GM12873 (cell line): ENCODE measurements around the gene CAMSAP3.

Source experiments
- CTCF ChIP-seq: IDR thresholded peaks from 2 replicates; pipeline ENCODE4 v1.5.1; 2012; ENCODE audit warnings: low read depth, mild to moderate bottlenecking, moderate library complexity, low read length, control low read depth; ENCODE audit not compliant: insufficient read depth; ENCODE audit errors: missing control alignments

The CAMSAP3 gene

GRCh38 chr19:7552781-7553180 is 42.9 kb upstream of the CAMSAP3 start:
- no peak for TF ChIP-seq CTCF

DNA sequence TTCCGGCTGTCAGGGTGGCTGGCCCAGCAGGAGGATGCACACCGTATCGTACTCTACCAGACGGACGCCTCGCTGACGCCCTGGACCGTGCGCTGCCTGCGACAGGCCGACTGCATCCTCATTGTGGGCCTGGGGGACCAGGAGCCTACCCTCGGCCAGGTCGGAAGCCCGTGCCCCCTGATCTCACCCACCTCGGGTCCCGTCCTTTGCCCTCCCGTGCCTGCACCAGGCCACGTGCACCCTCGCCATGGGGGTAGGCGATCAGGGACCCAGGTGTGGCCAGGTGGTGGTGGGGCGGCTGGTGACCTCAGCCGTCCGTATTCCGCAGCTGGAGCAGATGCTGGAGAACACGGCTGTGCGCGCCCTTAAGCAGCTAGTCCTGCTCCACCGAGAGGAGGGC is 41.1 kb upstream of the CAMSAP3 start:
- TF ChIP-seq CTCF, result no peak

DNA sequence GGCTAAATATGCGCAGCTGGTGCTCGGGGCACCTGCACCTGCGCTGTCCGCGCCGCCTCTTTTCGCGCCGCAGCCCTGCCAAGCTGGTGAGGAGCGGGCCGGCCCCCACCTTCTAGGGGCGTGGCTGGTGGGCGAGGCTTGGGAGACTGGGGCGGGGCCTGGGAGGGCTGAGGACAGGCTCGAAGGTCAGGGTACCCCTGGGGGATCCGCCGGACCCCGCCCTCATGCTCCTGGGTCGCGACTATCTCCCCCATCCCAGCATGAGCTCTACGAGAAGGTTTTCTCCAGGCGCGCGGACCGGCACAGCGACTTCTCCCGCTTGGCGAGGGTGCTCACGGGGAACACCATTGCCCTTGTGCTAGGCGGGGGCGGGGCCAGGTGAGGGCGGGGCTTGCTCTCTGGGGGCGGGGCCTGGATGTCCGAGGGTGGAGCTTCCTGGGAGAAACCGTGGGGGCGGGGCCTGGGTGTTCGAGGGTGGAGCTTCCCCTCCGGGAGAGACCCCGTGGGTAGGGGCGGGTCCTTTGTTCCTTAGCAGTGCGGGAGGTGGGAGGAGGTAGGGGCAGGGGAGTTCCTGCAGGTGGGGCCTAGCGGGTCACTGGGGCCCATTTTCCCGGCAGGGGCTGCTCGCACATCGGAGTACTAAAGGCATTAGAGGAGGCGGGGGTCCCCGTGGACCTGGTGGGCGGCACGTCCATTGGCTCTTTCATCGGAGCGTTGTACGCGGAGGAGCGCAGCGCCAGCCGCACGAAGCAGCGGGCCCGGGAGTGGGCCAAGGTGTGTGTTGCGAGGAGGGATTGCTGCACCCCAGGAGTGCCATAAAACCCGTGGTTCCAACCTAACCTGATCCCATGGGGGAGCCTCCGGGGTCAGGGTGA is 40.4 kb upstream of the CAMSAP3 start:
- no peak for TF ChIP-seq CTCF

DNA sequence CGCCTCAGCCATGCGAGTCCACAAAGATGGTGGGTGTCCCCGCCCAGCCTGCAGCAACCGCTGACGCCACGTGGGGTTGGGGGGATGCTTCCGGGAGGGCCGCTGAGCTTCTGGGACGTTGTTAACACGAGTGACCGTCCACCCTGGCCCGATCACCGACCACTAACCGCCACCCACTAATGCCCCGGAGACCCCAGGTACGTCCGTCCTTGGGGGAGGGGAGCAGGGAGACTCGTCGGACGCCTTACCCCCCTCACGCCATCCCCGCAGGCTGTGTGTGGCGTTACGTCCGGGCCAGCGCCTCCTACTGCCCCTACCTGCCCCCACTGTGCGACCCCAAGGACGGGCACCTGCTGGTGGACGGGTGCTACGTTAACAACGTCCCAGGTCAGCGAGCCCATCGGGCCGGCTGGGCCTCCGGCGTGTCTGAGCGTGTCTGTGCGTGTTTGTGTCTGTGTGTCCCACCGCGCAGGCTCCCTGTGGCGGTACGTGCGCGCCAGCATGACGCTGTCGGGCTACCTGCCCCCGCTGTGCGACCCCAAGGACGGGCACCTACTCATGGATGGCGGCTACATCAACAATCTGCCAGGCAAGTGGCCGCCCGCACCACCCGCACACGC is 38.9 kb upstream of the CAMSAP3 start:
- no peak for TF ChIP-seq CTCF

GRCh38 chr19:7558667-7559066 is 37.0 kb upstream of the CAMSAP3 start:
- TF ChIP-seq CTCF, result no peak

- no peak for TF ChIP-seq CTCF
Measured at GRCh38 chr19:7559102-7559501, 36.6 kb upstream of the CAMSAP3 start.

GRCh38 chr19:7560255-7560654 is 35.4 kb upstream of the CAMSAP3 start:
- no peak for TF ChIP-seq CTCF
